ENCODE results near the gene ATOH8.

DNA sequence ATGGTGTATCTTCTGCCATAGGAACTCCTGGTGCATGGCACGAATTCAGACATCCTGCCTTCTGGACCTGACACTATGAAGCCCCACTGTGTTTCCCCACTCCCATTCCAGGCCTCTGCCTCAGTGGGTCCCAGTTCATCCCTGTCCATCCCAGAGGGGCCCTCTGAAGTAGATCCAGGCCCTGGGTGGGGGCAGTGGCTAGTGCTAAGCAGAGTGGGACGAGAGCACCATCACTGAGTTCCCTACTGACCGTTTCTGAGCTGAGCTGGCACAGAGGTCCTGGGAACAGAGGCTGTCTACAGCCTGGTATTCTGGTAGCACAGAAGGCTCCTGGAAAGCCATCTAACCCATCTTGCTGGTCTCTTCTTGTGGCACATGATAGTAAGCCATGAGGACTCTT lies 54.0 kb downstream of the ATOH8 start:
- TF ChIP-seq, protein P1, sequence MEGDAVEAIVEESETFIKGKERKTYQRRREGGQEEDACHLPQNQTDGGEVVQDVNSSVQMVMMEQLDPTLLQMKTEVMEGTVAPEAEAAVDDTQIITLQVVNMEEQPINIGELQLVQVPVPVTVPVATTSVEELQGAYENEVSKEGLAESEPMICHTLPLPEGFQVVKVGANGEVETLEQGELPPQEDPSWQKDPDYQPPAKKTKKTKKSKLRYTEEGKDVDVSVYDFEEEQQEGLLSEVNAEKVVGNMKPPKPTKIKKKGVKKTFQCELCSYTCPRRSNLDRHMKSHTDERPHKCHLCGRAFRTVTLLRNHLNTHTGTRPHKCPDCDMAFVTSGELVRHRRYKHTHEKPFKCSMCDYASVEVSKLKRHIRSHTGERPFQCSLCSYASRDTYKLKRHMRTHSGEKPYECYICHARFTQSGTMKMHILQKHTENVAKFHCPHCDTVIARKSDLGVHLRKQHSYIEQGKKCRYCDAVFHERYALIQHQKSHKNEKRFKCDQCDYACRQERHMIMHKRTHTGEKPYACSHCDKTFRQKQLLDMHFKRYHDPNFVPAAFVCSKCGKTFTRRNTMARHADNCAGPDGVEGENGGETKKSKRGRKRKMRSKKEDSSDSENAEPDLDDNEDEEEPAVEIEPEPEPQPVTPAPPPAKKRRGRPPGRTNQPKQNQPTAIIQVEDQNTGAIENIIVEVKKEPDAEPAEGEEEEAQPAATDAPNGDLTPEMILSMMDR (IDR thresholded peaks at IDR 0.05; ENCODE audit: low read depth, low read length, poor library complexity, severe bottlenecking): no peak
- no peak for TF ChIP-seq EZH2phosphoT487 (IDR thresholded peaks at IDR 0.05; ENCODE audit: borderline replicate concordance, low read length)

Measured in DOHH2 (cell line).